Naive thymus-derived CD4-positive, alpha-beta T cell (primary cell): ENCODE data around the gene FGFR2. TPM values are rescaled to one million over a fixed set of nuclear protein-coding genes. Genes with fewer than 3 reads are reported as not detected.

Experiments used
- ATAC-seq: fragments of 150-1000 bp; cut with Tn5 transposase; 2 replicates; pipeline ENCODE4 v1.10.0; 2021; ENCODE audit warnings: mild to moderate bottlenecking, moderate library complexity
- CTCF ChIA-PET: fragments of 350-600 bp; sonication (Branson Sonifier 250); formaldehyde crosslinking; loops from one replicate; lab custom pipeline; 2021; ENCODE audit warnings: antibody characterized with exemption; lab: Charles Lee
- POLR2A ChIA-PET: fragments of 350-600 bp; sonication (Branson Sonifier 250); formaldehyde crosslinking; loops from one replicate; lab custom pipeline; 2021; ENCODE audit warnings: antibody characterized with exemption, inconsistent platforms; lab: Charles Lee
- DNase-seq, 9 donors: peaks; one replicate each; pipeline versions ENCODE4 v3.0.0 to v3.0.0-alpha.2; 2020 to 2022; ENCODE audit warnings: mixed read lengths in 1 of 9
- H3K27ac ChIP-seq: one replicate; pipeline ENCODE4 v1.7.0; 2013; ENCODE audit warnings: mild to moderate bottlenecking, low read depth, low read length, moderate library complexity
- H3K27me3 ChIP-seq, 2 donors: one replicate each; pipeline ENCODE4 v1.7.0; 2013; ENCODE audit warnings: low read length in 2 of 2, mild to moderate bottlenecking in 2 of 2, moderate library complexity in 2 of 2; ENCODE audit not compliant: control insufficient read depth in 2 of 2, insufficient read depth in 2 of 2
- H3K36me3 ChIP-seq, 3 experiments: 1 replicate in 2 of 3; 2 replicates in 1 of 3; pipeline ENCODE4 v1.7.0; 2013; ENCODE audit warnings: low read length in 3 of 3, mild to moderate bottlenecking in 3 of 3, moderate library complexity in 1 of 3; ENCODE audit not compliant: insufficient read depth in 3 of 3, control insufficient read depth in 2 of 3
- H3K4me1 ChIP-seq, 2 donors: one replicate each; pipeline ENCODE4 v1.7.0; 2013; ENCODE audit warnings: low read length in 2 of 2, mild to moderate bottlenecking in 2 of 2, moderate library complexity in 1 of 2; ENCODE audit not compliant: control insufficient read depth in 2 of 2, insufficient read depth in 2 of 2
- H3K4me3 ChIP-seq: 2 replicates; pipeline ENCODE4 v1.7.0; 2013; ENCODE audit warnings: mild to moderate bottlenecking, low read length
- H3K9me3 ChIP-seq, 3 experiments: 1 replicate in 2 of 3; 2 replicates in 1 of 3; pipeline ENCODE4 v1.7.0; 2013; ENCODE audit warnings: low read length in 3 of 3; ENCODE audit not compliant: control insufficient read depth in 2 of 3
- H3K27ac Mint-ChIP-seq, 9 donors: one replicate each; pipeline ENCODE4 v1.8.0; 2020 to 2022; ENCODE audit warnings: mixed read lengths in 9 of 9, mild to moderate bottlenecking in 8 of 9, moderate library complexity in 5 of 9, inconsistent platforms in 2 of 9
- H3K27me3 Mint-ChIP-seq, 5 donors: one replicate each; pipeline ENCODE4 v1.8.0; 2021 to 2022; ENCODE audit warnings: mixed read lengths in 5 of 5, mild to moderate bottlenecking in 1 of 5
- H3K36me3 Mint-ChIP-seq, 5 donors: one replicate each; pipeline ENCODE4 v1.8.0; 2020 to 2022; ENCODE audit warnings: mixed read lengths in 5 of 5, mild to moderate bottlenecking in 3 of 5, inconsistent platforms in 1 of 5
- H3K4me1 Mint-ChIP-seq, 7 donors: one replicate each; pipeline ENCODE4 v1.8.0; 2020 to 2022; ENCODE audit warnings: mixed read lengths in 7 of 7, mild to moderate bottlenecking in 3 of 7, inconsistent platforms in 1 of 7
- H3K4me3 Mint-ChIP-seq, 10 donors: one replicate each; pipeline ENCODE4 v1.8.0; 2020 to 2022; ENCODE audit warnings: mild to moderate bottlenecking in 10 of 10, mixed read lengths in 10 of 10, moderate library complexity in 6 of 10, inconsistent platforms in 2 of 10
- H3K9me3 Mint-ChIP-seq, 11 donors: one replicate each; pipeline ENCODE4 v1.8.0; 2020 to 2022; ENCODE audit warnings: mixed read lengths in 11 of 11, mild to moderate bottlenecking in 4 of 11, inconsistent platforms in 1 of 11, moderate library complexity in 1 of 11
- intact Hi-C, 2 donors: fragments of 100-400 bp; cut with micrococcal nuclease; formaldehyde crosslinking; loops; one replicate each; pipeline ENCODE4 v1.15.1; 2023
- polyA plus RNA-seq, 2 donors: library from polyadenylated mRNA; unstranded; fragments of 300-500 nt; fragmentation: Illumina TruSeq; gene quantifications; one replicate each; pipeline ENCODE4 v1.2.3, GENCODE V29; 2021
- total RNA-seq, 6 experiments: library from RNA in 5 of 6; stranded (reverse) in 5 of 6; gene quantifications; 1 replicate in 5 of 6; 2 replicates in 1 of 6; pipeline ENCODE4 v1.2.3 and lab custom pipeline; 2021 to 2026

FGFR2 gene
- total and polyA plus RNA-seq, 7 experiments from 2014 or later, result 0.88 to 1.2 TPM; not detected in 5

- no peaks in the 10 kb centered on the region for H3K36me3 ChIP-seq
- H3K27ac ChIP-seq, result no peak overlapping the region
- Mint-ChIP-seq H3K4me1 (peaks cover 0 to 3% (median 0%) of the 10 kb centered on the region in 7 donors), H3K4me3 (no peak overlapping the region), H3K27me3 (peaks cover 0 to 7% (median 6%) of the 10 kb centered on the region in 5 donors), H3K36me3 (no peaks in the 10 kb centered on the region), H3K27ac (no peak overlapping the region), H3K9me3 (peaks cover 0 to 5% (median 2%) of the 10 kb centered on the region in 11 donors)
- H3K27me3 ChIP-seq, result no peaks in the 10 kb centered on the region
- intact Hi-C loops, result no loop called here
- H3K4me1 ChIP-seq, result no peaks in the 10 kb centered on the region
- ATAC-seq (no peak), DNase-seq (no peak)
- no peak overlapping the region for H3K4me3 ChIP-seq
- H3K9me3 ChIP-seq, result no peaks in the 10 kb centered on the region
- CTCF ChIA-PET, result no interaction called here
- POLR2A ChIA-PET, result no interaction called here
Measured at GRCh38 chr10:121484401-121484800, 113.8 kb downstream of the FGFR2 start.

- no peak overlapping the region for H3K27ac Mint-ChIP-seq
- H3K4me3 Mint-ChIP-seq, result no peak overlapping the region
- ChIA-PET POLR2A (no interaction called here), CTCF (no interaction called here)
- H3K4me1 Mint-ChIP-seq, result peaks cover 0 to 3% (median 0%) of the 10 kb centered on the region in 7 donors
- Histone ChIP-seq H3K9me3 (no peaks in the 10 kb centered on the region), H3K36me3 (no peaks in the 10 kb centered on the region), H3K4me3 (no peak overlapping the region), H3K27me3 (no peaks in the 10 kb centered on the region), H3K27ac (no peak overlapping the region), H3K4me1 (no peaks in the 10 kb centered on the region)
- intact Hi-C loops, result no loop called here
- H3K27me3 Mint-ChIP-seq, result peaks cover 0 to 6% (median 4%) of the 10 kb centered on the region in 5 donors
- peaks cover 0 to 5% (median 2%) of the 10 kb centered on the region in 11 donors for H3K9me3 Mint-ChIP-seq
- ATAC-seq (no peak), DNase-seq (no peak)
- no peaks in the 10 kb centered on the region for H3K36me3 Mint-ChIP-seq
Measured at GRCh38 chr10:121481180-121481579, 117.1 kb downstream of the FGFR2 start.

- no peaks in the 10 kb centered on the region for H3K36me3 ChIP-seq
- CTCF ChIA-PET, result no interaction called here
- POLR2A ChIA-PET, result no interaction called here
- no peaks in the 10 kb centered on the region for H3K9me3 ChIP-seq
- H3K36me3 Mint-ChIP-seq, result no peaks in the 10 kb centered on the region
- intact Hi-C loops, result no loop called here
- no peaks in the 10 kb centered on the region for H3K27me3 ChIP-seq
- H3K27ac ChIP-seq, result no peak overlapping the region
- H3K4me1 Mint-ChIP-seq, result peaks cover 0 to 3% (median 0%) of the 10 kb centered on the region in 7 donors
- no peak overlapping the region for H3K27ac Mint-ChIP-seq
- ATAC-seq (no peak), DNase-seq (no peak)
- H3K9me3 Mint-ChIP-seq, result peaks cover 0 to 4% (median 0%) of the 10 kb centered on the region in 11 donors
- H3K27me3 Mint-ChIP-seq, result peaks cover 0 to 4% (median 0%) of the 10 kb centered on the region in 5 donors
- H3K4me3 ChIP-seq, result no peak overlapping the region
- H3K4me1 ChIP-seq, result no peaks in the 10 kb centered on the region
- no peak overlapping the region for H3K4me3 Mint-ChIP-seq
Measured at GRCh38 chr10:121478556-121478955, 119.7 kb downstream of the FGFR2 start.

GRCh38 chr10:121469797-121470606 lies 128.2 kb downstream of the FGFR2 start:
- CTCF ChIA-PET, result no interaction called here
- H3K4me1 Mint-ChIP-seq, result no peaks in the 10 kb centered on the region
- H3K9me3 ChIP-seq, result no peaks in the 10 kb centered on the region

GRCh38 chr10:121468726-121469125 lies 129.5 kb downstream of the FGFR2 start:
- no peak for DNase-seq

More at GRCh38 chr10:121469797-121470606, 128.2 kb downstream of the FGFR2 start:
- H3K4me3 Mint-ChIP-seq, result no peak overlapping the region
- Histone ChIP-seq H3K27ac (no peak overlapping the region), H3K4me3 (no peak overlapping the region), H3K4me1 (no peaks in the 10 kb centered on the region), H3K36me3 (no peaks in the 10 kb centered on the region), H3K27me3 (no peaks in the 10 kb centered on the region)
- intact Hi-C loops, result no loop called here
- DNase-seq (no peak), ATAC-seq (no peak)
- H3K27ac Mint-ChIP-seq, result no peak overlapping the region
- no peaks in the 10 kb centered on the region for H3K36me3 Mint-ChIP-seq
- H3K9me3 Mint-ChIP-seq, result peaks cover 0 to 4% (median 0%) of the 10 kb centered on the region in 11 donors
- POLR2A ChIA-PET, result no interaction called here
- peaks cover 0 to 4% (median 0%) of the 10 kb centered on the region in 5 donors for H3K27me3 Mint-ChIP-seq

DNA sequence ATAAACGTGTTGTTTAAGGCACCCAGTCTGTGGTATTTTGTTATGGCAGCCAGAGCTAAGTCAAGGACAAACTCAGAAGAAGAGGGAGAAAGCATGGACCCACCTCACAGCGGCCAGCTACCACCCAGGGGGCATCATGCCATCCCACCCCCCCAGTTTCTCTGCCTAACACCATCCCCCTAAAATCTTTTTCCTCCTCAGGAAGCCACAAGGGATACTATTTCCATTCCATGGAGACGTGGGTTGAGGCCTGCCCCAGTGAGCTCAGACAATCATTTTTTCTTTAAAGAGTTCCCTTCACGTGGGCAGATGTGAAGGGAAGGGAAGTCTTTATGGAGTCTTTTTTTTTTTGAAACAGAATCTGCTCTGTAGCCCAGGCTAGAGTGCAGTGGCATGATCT lies 131.8 kb downstream of the FGFR2 start:
- ChIA-PET POLR2A (no interaction called here), CTCF (no interaction called here)
- Mint-ChIP-seq H3K4me3 (no peak overlapping the region), H3K27ac (no peak overlapping the region), H3K27me3 (no peaks in the 10 kb centered on the region), H3K36me3 (no peaks in the 10 kb centered on the region), H3K9me3 (peaks cover 0 to 4% (median 0%) of the 10 kb centered on the region in 11 donors), H3K4me1 (no peaks in the 10 kb centered on the region)
- DNase-seq (no peak), ATAC-seq (no peak)
- H3K27me3 ChIP-seq, result no peaks in the 10 kb centered on the region
- H3K36me3 ChIP-seq, result no peaks in the 10 kb centered on the region
- no peak overlapping the region for H3K4me3 ChIP-seq
- no peak overlapping the region for H3K27ac ChIP-seq
- intact Hi-C loops, result no loop called here
- no peaks in the 10 kb centered on the region for H3K9me3 ChIP-seq
- H3K4me1 ChIP-seq, result no peaks in the 10 kb centered on the region

More at GRCh38 chr10:121468726-121469125, 129.5 kb downstream of the FGFR2 start:
- Histone ChIP-seq H3K4me1 (no peaks in the 10 kb centered on the region), H3K9me3 (no peaks in the 10 kb centered on the region), H3K27ac (no peak overlapping the region), H3K27me3 (no peaks in the 10 kb centered on the region), H3K4me3 (no peak overlapping the region), H3K36me3 (no peaks in the 10 kb centered on the region)
- intact Hi-C loops, result no loop called here
- Mint-ChIP-seq H3K36me3 (no peaks in the 10 kb centered on the region), H3K27ac (no peak overlapping the region), H3K27me3 (peaks cover 0 to 2% (median 0%) of the 10 kb centered on the region in 5 donors), H3K4me1 (no peaks in the 10 kb centered on the region), H3K4me3 (no peak overlapping the region), H3K9me3 (peaks cover 0 to 4% (median 0%) of the 10 kb centered on the region in 11 donors)
- ATAC-seq, result no peak
- ChIA-PET CTCF (no interaction called here), POLR2A (no interaction called here)

GRCh38 chr10:121465215-121465614 lies 133.0 kb downstream of the FGFR2 start:
- no peaks in the 10 kb centered on the region for H3K9me3 ChIP-seq
- Mint-ChIP-seq H3K4me1 (no peaks in the 10 kb centered on the region), H3K9me3 (peaks cover 0 to 4% (median 0%) of the 10 kb centered on the region in 11 donors), H3K4me3 (no peak overlapping the region), H3K27ac (no peak overlapping the region), H3K27me3 (no peaks in the 10 kb centered on the region), H3K36me3 (no peaks in the 10 kb centered on the region)
- no peaks in the 10 kb centered on the region for H3K4me1 ChIP-seq
- ATAC-seq, result no peak
- no peaks in the 10 kb centered on the region for H3K27me3 ChIP-seq
- H3K4me3 ChIP-seq, result no peak overlapping the region
- CTCF ChIA-PET, result no interaction called here
- intact Hi-C loops, result no loop called here
- H3K36me3 ChIP-seq, result no peaks in the 10 kb centered on the region
- H3K27ac ChIP-seq, result no peak overlapping the region
- POLR2A ChIA-PET, result interaction anchor here (0.5 kb wide), 1 partner anchor 19 kb away, joined by 3 read pairs; no protein-coding TSS in a partner anchor
- no peak for DNase-seq
